Nephron progenitor cell (in vitro differentiated cells): ENCODE results near the gene GPAM.

Experiments used
- DNase-seq: peaks from one replicate; pipeline ENCODE4 v3.0.0; 2021
- H3K27ac Mint-ChIP-seq: 2 replicates; pipeline ENCODE4 v1.8.0; 2021; ENCODE audit warnings: mild to moderate bottlenecking, moderate library complexity, mixed read lengths
- H3K27me3 Mint-ChIP-seq: 2 replicates; pipeline ENCODE4 v1.8.0; 2021; ENCODE audit warnings: mild to moderate bottlenecking, low read depth, mixed read lengths; ENCODE audit not compliant: poor library complexity
- H3K36me3 Mint-ChIP-seq: 2 replicates; pipeline ENCODE4 v1.8.0; 2021; ENCODE audit warnings: low read depth, mixed read lengths
- H3K4me1 Mint-ChIP-seq: 2 replicates; pipeline ENCODE4 v1.8.0; 2021; ENCODE audit warnings: mixed read lengths
- H3K4me3 Mint-ChIP-seq: 2 replicates; pipeline ENCODE4 v1.8.0; 2021; ENCODE audit warnings: mild to moderate bottlenecking, moderate library complexity, mixed read lengths
- H3K9me3 Mint-ChIP-seq: 2 replicates; pipeline ENCODE4 v1.8.0; 2021; ENCODE audit warnings: mild to moderate bottlenecking, moderate library complexity, mixed read lengths
- TF ChIP-seq, protein P1 (sequence below): fragments of 200-600 bp; sonication (generic); IDR thresholded peaks from 2 replicates; pipeline ENCODE4 v1.5.0; 2021; ENCODE audit warnings: antibody characterized with exemption

GPAM gene

DNA sequence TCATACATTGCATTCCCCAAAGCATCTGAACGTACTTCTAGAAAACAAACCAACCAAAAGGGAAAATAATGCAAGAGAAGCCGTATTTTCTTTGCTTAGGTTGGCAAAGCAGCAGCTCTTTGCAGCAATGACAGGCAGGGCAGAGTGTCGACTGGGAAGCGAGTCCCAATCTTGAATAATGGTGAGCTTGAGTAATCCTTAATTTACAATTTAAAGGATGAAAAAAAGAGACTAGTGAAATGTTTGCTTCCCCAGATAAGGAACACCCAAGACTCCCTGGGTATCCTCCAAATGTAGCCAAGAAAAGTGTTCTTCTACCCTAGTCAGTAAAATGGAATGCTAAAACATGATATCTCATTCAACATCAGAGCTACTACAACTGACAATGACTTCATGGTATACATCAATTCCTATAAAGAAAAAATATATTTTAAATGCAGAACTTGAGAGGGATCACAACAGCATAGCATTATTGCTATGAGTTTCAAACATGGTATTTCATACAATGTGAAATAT is 32.0 kb downstream of the GPAM start:
- H3K27ac Mint-ChIP-seq, result no peak overlapping the region
- peaks cover 45% of the 10 kb centered on the region for H3K36me3 Mint-ChIP-seq
- H3K4me3 Mint-ChIP-seq, result no peak overlapping the region
- H3K27me3 Mint-ChIP-seq, result no peaks in the 10 kb centered on the region
- H3K4me1 Mint-ChIP-seq, result no peaks in the 10 kb centered on the region
- H3K9me3 Mint-ChIP-seq, result no peaks in the 10 kb centered on the region
- no peak for DNase-seq
- TF ChIP-seq, protein P1, sequence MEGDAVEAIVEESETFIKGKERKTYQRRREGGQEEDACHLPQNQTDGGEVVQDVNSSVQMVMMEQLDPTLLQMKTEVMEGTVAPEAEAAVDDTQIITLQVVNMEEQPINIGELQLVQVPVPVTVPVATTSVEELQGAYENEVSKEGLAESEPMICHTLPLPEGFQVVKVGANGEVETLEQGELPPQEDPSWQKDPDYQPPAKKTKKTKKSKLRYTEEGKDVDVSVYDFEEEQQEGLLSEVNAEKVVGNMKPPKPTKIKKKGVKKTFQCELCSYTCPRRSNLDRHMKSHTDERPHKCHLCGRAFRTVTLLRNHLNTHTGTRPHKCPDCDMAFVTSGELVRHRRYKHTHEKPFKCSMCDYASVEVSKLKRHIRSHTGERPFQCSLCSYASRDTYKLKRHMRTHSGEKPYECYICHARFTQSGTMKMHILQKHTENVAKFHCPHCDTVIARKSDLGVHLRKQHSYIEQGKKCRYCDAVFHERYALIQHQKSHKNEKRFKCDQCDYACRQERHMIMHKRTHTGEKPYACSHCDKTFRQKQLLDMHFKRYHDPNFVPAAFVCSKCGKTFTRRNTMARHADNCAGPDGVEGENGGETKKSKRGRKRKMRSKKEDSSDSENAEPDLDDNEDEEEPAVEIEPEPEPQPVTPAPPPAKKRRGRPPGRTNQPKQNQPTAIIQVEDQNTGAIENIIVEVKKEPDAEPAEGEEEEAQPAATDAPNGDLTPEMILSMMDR, result no peak

DNA sequence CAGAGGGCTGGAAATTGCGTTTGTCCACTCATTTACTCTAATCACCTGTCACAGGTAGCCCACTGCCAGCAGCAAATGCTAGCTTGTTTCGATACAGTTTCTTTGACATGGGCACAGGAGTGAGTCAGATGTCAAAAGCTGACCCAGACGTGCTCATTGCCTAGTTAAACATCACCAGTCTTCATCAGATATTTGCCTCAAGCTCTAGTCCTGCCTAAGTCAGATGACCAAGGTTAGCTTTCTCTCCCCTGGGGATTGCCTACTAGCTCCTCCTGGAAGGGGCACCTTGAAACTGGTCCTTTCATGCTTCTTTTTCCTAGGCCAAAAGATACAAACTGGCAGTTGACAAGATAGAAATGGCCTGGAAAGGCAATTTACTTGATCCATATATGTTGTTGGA is 35.2 kb downstream of the GPAM start:
- H3K27me3 Mint-ChIP-seq, result peaks cover 4% of the 10 kb centered on the region
- DNase-seq, result no peak
- TF ChIP-seq, protein P1, result no peak
- no peaks in the 10 kb centered on the region for H3K4me1 Mint-ChIP-seq
- H3K27ac Mint-ChIP-seq, result no peak overlapping the region
- H3K9me3 Mint-ChIP-seq, result no peaks in the 10 kb centered on the region
- peaks cover 20% of the 10 kb centered on the region for H3K36me3 Mint-ChIP-seq
- no peak overlapping the region for H3K4me3 Mint-ChIP-seq

DNA sequence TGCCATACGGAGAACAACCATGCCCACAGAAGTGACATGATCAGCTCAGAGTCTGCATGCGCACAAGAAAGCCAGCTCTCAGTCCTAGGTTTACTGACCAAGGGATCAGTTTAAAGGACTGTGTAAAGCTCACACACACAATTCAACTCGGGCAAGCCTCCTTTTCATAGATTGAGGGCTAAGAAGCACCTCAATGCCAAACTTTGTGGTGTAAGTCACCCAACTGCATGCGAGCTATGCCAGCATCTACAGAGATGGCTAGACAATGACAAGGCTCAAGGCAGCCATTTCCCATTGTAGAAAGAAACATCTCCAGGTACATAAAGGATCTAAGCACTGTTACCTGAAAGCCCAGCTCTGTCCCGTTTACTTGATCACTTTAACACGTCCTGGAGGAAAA is 36.8 kb downstream of the GPAM start:
- Mint-ChIP-seq H3K4me1 (no peaks in the 10 kb centered on the region), H3K36me3 (peaks cover 13% of the 10 kb centered on the region), H3K4me3 (no peak overlapping the region), H3K27me3 (peaks cover 4% of the 10 kb centered on the region), H3K9me3 (no peaks in the 10 kb centered on the region), H3K27ac (no peak overlapping the region)
- DNase-seq, result no peak
- TF ChIP-seq, protein P1, result no peak

DNA sequence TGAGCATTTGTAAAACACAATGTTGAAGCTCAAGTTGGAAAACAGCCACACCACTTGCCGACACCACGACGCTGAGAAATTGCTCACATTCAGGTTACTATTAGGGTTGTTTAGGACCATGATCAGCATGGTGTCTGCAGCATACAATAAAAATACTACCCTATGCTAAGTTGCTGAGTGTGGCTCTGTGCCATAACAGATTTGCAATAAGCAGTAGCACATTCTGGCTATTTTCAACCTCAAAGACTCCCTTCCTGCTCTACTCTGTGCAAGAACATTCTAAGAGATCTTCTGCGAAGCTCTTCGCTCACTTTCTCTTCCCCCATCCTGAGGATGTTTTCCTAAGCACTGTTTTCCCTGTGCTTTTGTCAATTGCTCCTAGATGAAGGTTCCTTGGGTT is 38.3 kb downstream of the GPAM start:
- H3K36me3 Mint-ChIP-seq, result no peaks in the 10 kb centered on the region
- H3K27ac Mint-ChIP-seq, result no peak overlapping the region
- H3K4me1 Mint-ChIP-seq, result no peaks in the 10 kb centered on the region
- H3K4me3 Mint-ChIP-seq, result no peak overlapping the region
- TF ChIP-seq, protein P1, result no peak
- no peak for DNase-seq
- H3K27me3 Mint-ChIP-seq, result peaks cover 4% of the 10 kb centered on the region
- no peaks in the 10 kb centered on the region for H3K9me3 Mint-ChIP-seq

DNA sequence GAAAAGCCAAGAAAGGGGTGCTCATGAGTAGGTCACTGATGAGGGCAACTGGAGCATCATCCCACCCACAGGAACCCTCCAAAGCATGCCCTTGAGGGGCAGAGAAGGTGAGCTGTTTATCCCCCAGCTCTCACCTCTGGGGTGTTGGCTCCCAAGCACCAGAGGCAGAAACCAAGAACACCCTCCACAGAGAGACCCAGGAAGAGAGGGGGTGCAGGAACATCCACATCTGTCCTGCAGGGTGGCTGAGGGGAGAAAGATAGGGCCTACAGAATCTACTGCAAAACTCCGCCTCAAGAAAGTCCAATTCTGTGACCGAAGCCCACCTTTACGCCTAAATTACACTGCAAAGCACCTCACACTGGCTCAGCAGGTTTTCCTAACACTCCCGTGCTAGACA is 40.1 kb downstream of the GPAM start:
- H3K9me3 Mint-ChIP-seq, result no peaks in the 10 kb centered on the region
- no peak overlapping the region for H3K4me3 Mint-ChIP-seq
- TF ChIP-seq, protein P1, result no peak
- H3K4me1 Mint-ChIP-seq, result no peaks in the 10 kb centered on the region
- H3K27me3 Mint-ChIP-seq, result peaks cover 4% of the 10 kb centered on the region
- no peak overlapping the region for H3K27ac Mint-ChIP-seq
- H3K36me3 Mint-ChIP-seq, result no peaks in the 10 kb centered on the region
- DNase-seq, result no peak

DNA sequence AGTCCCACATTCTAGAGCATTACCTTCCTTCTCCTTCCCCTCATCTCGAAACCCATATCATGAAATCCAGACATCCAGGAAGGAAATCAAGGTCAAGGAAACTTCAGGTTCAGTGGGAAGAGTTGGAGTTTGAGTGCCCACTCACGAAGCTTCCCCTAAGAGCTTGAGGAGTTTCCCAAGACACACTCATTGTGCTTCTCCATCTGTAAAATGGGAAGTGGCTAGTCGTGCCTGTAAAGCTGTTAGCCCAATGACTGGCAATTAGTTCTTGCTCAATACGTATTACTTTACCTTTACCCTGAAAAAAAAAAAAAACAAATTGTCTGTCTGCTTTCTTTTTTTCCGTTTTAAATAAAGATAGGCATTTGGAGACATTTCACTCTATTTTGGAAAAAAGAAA is 42.3 kb downstream of the GPAM start:
- no peaks in the 10 kb centered on the region for H3K4me1 Mint-ChIP-seq
- no peaks in the 10 kb centered on the region for H3K9me3 Mint-ChIP-seq
- H3K27me3 Mint-ChIP-seq, result peaks cover 4% of the 10 kb centered on the region
- H3K27ac Mint-ChIP-seq, result no peak overlapping the region
- DNase-seq, result no peak
- no peak overlapping the region for H3K4me3 Mint-ChIP-seq
- TF ChIP-seq, protein P1, result no peak
- no peaks in the 10 kb centered on the region for H3K36me3 Mint-ChIP-seq
